K562 (cell line): ENCODE results near the gene WDR90. TPM values are rescaled to one million over a fixed set of nuclear protein-coding genes. Genes with fewer than 3 reads are reported as not detected.

Source experiments
- HNRNPK ChIP-seq: fragments of 200-400 bp; formaldehyde crosslinking; IDR thresholded peaks from one replicate; pipeline ENCODE4 v1.6.1; 2018; ENCODE audit warnings: mild to moderate bottlenecking, low read depth, low read length; ENCODE audit not compliant: poor library complexity, severe bottlenecking
- KLF16 ChIP-seq: IDR thresholded peaks from 2 replicates; pipeline ENCODE4 v1.6.1; 2016; ENCODE audit warnings: antibody characterized with exemption
- MTA1 ChIP-seq: fragments of 450-650 bp; IDR thresholded peaks from 2 replicates; pipeline ENCODE4 v1.6.1; 2017; ENCODE audit warnings: borderline replicate concordance
- PML ChIP-seq: IDR thresholded peaks from 2 replicates; pipeline ENCODE4 v1.6.1; 2012; ENCODE audit warnings: low read length, inconsistent platforms
- SIN3A ChIP-seq, 2 experiments: fragments of 150-350 bp in 1 of 2; IDR thresholded peaks; 2 replicates each; pipeline ENCODE4 v1.6.1; 2011 to 2016; ENCODE audit warnings: borderline replicate concordance in 2 of 2, low read depth in 2 of 2, low read length in 2 of 2, mild to moderate bottlenecking in 2 of 2, moderate library complexity in 2 of 2; ENCODE audit not compliant: control insufficient read depth in 1 of 2
- SMAD2 ChIP-seq: fragments of 150-350 bp; IDR thresholded peaks from 2 replicates; pipeline ENCODE4 v1.6.1; 2014; ENCODE audit warnings: low read depth, mild to moderate bottlenecking, low read length
- SMARCC2 ChIP-seq: fragments of 450-650 bp; IDR thresholded peaks from 2 replicates; pipeline ENCODE4 v1.6.1; 2017; ENCODE audit warnings: antibody characterized with exemption, moderate library complexity, mild to moderate bottlenecking, low read depth
- ZNF316 ChIP-seq: fragments of 450-650 bp; IDR thresholded peaks from 2 replicates; pipeline ENCODE4 v1.6.1; 2016
- ZNF445 ChIP-seq: fragments of 250-450 bp; sonication (Bioruptor Pico); IDR thresholded peaks from 2 replicates; pipeline ENCODE4 v1.4.0; 2020; ENCODE audit warnings: low read depth, mild to moderate bottlenecking, moderate library complexity
- polyA plus RNA-seq, 8 experiments: library from polyadenylated mRNA; depleted of rRNA in 4 of 8; stranded (reverse) in 5 of 8; unstranded in 3 of 8; fragments of >200 nt; fragmentation: Nextera tagmentation in 2 of 8; fragmentation: Illumina TruSeq in 1 of 8; extraction: Ambion mirVana in 2 of 8; extraction: Trizol in 1 of 8; gene quantifications; 2 replicates each; pipeline versions ENCODE4 v1.2.1 to v1.2.3, GENCODE V29; 2011 to 2014; ENCODE audit warnings: inconsistent platforms in 1 of 8, missing spikeins in 1 of 8
- total RNA-seq, 7 experiments: library from RNA; depleted of rRNA in 6 of 7; stranded (reverse); fragments of >200 nt in 6 of 7; fragmentation: Illumina TruSeq in 2 of 7; extraction: Trizol in 2 of 7; gene quantifications; 2 replicates each; pipeline versions ENCODE4 v1.2.1 to v1.2.3, GENCODE V29; 2011 to 2021; ENCODE audit warnings: low replicate concordance in 1 of 7
- TF ChIP-seq, protein P1 (sequence below), 2 experiments: IDR thresholded peaks; 2 replicates each; pipeline ENCODE4 v1.6.1; 2011; ENCODE audit warnings: borderline replicate concordance in 1 of 2, control low read depth in 1 of 2, low read depth in 1 of 2, low read length in 1 of 2, mild to moderate bottlenecking in 1 of 2, mixed read lengths in 1 of 2, moderate library complexity in 1 of 2; ENCODE audit not compliant: insufficient read depth in 1 of 2, insufficient read length in 1 of 2, poor library complexity in 1 of 2, severe bottlenecking in 1 of 2; ENCODE audit errors: extremely low read depth in 1 of 2
- TF ChIP-seq, protein P2 (sequence below): fragments of 450-650 bp; IDR thresholded peaks from 2 replicates; pipeline ENCODE4 v1.6.1; 2016; ENCODE audit warnings: missing biosample characterization, missing genetic modification characterization
- TF ChIP-seq, protein P3 (sequence below): sonication (generic); formaldehyde crosslinking; IDR thresholded peaks from 2 replicates; pipeline ENCODE4 v1.8.0; 2023; ENCODE audit warnings: mild to moderate bottlenecking, missing genetic modification reagents
- TF ChIP-seq, protein P4 (sequence below), 2 experiments: fragments of 450-650 bp; formaldehyde crosslinking in 1 of 2; IDR thresholded peaks; 2 replicates each; pipeline versions ENCODE4 v1.4.0 to v1.6.1; 2014 to 2020; ENCODE audit warnings: mild to moderate bottlenecking in 2 of 2, borderline replicate concordance in 1 of 2, low read depth in 1 of 2

Gene WDR90
- total and polyA plus RNA-seq, 9 of the 15 experiments (the other 6 are each of a cell fraction or from before 2014, with no cell fraction given) = 0.44 to 12.6 (median 3.3) TPM

DNA sequence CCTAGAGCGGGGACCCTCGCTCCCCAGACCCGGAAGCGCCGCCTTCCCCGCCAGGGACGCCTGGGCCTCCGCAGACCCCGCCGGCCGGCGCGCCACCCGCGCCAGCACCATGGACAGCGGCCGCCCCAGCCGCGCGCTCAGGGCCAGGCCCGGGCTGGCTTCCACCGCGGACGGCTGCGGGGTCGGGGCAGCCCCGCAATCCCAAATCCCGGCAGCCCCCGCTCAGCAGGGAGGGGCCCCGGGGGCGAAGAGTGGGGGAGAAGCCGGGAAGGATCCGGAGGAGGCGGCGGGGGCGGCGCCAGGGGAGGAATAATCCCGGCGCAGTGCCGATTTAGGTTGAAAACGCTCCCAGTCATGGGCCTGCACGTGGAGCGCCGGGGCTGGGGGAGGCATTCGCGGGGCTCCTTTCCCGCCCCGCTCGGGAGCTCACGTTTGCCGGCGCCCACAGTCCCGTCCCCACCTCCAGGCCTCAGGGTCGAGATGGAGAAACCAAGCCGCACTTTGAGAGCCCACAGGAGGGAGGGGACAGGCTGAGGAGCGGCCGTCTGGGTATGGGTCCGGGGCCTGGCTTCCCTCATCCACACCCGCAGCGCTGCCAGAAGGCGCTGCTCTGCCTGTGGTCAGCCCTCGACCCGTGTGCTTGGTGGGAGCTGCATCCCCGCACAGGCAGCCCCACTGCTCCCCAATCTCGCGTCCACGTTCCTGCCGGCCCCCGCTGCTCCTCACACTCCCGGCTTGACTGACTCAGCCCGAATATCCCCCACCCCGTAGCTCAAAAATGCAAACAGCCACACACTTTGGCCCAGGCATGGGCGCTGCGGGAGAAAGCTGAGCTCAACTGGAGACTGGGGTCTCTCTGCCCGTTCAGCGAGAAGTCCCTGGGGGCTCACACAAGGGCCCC, 51.8 kb downstream of the WDR90 start (continued):
- no peak for TF ChIP-seq SMAD2
- TF ChIP-seq, protein P1, sequence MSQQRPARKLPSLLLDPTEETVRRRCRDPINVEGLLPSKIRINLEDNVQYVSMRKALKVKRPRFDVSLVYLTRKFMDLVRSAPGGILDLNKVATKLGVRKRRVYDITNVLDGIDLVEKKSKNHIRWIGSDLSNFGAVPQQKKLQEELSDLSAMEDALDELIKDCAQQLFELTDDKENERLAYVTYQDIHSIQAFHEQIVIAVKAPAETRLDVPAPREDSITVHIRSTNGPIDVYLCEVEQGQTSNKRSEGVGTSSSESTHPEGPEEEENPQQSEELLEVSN (IDR thresholded peaks at IDR 0.05; ENCODE audit: borderline replicate concordance in 1 of 2, extremely low read depth in 1 of 2, insufficient read depth in 1 of 2, insufficient read length in 1 of 2, low read depth in 1 of 2, low read length in 1 of 2, poor library complexity in 1 of 2, severe bottlenecking in 1 of 2) = peak in 1 of 2 experiments; percentile 41
- no peak for TF ChIP-seq SMARCC2
- no peak for TF ChIP-seq HNRNPK
- TF ChIP-seq ZNF316 = no peak
- TF ChIP-seq, protein P2, sequence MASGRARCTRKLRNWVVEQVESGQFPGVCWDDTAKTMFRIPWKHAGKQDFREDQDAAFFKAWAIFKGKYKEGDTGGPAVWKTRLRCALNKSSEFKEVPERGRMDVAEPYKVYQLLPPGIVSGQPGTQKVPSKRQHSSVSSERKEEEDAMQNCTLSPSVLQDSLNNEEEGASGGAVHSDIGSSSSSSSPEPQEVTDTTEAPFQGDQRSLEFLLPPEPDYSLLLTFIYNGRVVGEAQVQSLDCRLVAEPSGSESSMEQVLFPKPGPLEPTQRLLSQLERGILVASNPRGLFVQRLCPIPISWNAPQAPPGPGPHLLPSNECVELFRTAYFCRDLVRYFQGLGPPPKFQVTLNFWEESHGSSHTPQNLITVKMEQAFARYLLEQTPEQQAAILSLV (tag) = no peak
- TF ChIP-seq, protein P3, sequence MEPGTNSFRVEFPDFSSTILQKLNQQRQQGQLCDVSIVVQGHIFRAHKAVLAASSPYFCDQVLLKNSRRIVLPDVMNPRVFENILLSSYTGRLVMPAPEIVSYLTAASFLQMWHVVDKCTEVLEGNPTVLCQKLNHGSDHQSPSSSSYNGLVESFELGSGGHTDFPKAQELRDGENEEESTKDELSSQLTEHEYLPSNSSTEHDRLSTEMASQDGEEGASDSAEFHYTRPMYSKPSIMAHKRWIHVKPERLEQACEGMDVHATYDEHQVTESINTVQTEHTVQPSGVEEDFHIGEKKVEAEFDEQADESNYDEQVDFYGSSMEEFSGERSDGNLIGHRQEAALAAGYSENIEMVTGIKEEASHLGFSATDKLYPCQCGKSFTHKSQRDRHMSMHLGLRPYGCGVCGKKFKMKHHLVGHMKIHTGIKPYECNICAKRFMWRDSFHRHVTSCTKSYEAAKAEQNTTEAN (CRISPR knock-in tag) = 0 out of 2 replicates have a peak, but pooled peaks have one; percentile 63
- no peak for TF ChIP-seq ZNF445
- TF ChIP-seq SIN3A (IDR thresholded peaks at IDR 0.05; ENCODE audit: borderline replicate concordance in 2 of 2, control insufficient read depth in 1 of 2, low read depth in 2 of 2, low read length in 2 of 2) = peak; percentile 69 to 95; a peak in 3 of 4 replicates
- TF ChIP-seq MTA1 = no peak
- no peak for TF ChIP-seq PML
- no peak for TF ChIP-seq KLF16
- TF ChIP-seq, protein P4, sequence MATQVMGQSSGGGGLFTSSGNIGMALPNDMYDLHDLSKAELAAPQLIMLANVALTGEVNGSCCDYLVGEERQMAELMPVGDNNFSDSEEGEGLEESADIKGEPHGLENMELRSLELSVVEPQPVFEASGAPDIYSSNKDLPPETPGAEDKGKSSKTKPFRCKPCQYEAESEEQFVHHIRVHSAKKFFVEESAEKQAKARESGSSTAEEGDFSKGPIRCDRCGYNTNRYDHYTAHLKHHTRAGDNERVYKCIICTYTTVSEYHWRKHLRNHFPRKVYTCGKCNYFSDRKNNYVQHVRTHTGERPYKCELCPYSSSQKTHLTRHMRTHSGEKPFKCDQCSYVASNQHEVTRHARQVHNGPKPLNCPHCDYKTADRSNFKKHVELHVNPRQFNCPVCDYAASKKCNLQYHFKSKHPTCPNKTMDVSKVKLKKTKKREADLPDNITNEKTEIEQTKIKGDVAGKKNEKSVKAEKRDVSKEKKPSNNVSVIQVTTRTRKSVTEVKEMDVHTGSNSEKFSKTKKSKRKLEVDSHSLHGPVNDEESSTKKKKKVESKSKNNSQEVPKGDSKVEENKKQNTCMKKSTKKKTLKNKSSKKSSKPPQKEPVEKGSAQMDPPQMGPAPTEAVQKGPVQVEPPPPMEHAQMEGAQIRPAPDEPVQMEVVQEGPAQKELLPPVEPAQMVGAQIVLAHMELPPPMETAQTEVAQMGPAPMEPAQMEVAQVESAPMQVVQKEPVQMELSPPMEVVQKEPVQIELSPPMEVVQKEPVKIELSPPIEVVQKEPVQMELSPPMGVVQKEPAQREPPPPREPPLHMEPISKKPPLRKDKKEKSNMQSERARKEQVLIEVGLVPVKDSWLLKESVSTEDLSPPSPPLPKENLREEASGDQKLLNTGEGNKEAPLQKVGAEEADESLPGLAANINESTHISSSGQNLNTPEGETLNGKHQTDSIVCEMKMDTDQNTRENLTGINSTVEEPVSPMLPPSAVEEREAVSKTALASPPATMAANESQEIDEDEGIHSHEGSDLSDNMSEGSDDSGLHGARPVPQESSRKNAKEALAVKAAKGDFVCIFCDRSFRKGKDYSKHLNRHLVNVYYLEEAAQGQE (IDR thresholded peaks at IDR 0.05; ENCODE audit: borderline replicate concordance) = peak; percentile 99
- TF ChIP-seq, protein P4 (CRISPR knock-in tag; IDR thresholded peaks at IDR 0.05; ENCODE audit: low read depth) = peak; percentile 99
